Adrenal gland (tissue), 5 donors: Measurements from ENCODE around the gene FCHSD2.

Source experiments
- POLR2A ChIP-seq, 2 donors: fragments of 450-650 bp; IDR thresholded peaks; one replicate each; pipeline ENCODE4 v1.6.1; 2017; ENCODE audit warnings: antibody characterized with exemption in 2 of 2, mild to moderate bottlenecking in 2 of 2, moderate library complexity in 1 of 2
- TF ChIP-seq, protein P1 (sequence below), 6 experiments: fragments of 450-650 bp in 4 of 6; fragments of 200-600 bp in 2 of 6; sonication (generic) in 1 of 6; IDR thresholded peaks; 1 replicate in 5 of 6; 2 replicates in 1 of 6; pipeline versions ENCODE4 v1.5.1 to v1.8.0; 2016 to 2021; ENCODE audit warnings: antibody characterized with exemption in 6 of 6, mild to moderate bottlenecking in 2 of 6, moderate library complexity in 1 of 6
- donor health status: DM: no; HTN: no; CAD: no.

DNA sequence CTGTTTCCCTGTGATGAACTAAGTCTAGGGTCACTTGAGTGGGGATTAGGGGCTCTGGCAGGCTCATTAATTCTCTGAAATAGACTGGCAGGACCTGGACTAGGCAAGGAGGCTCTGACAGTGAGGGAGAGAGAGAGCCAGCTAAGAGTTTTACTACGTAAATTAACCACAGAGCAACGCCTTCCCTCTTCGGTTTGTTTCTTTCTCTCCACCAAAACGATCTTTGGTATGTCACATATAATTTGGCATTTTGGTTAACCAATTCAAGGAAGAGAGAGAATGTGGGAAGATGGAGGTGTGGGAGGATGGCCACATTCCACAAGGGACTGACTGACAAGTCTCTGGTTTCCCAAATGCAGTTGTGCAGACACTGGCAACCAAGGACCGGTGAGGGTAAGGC, 300.0 kb downstream of the FCHSD2 start:
- TF ChIP-seq, protein P1, sequence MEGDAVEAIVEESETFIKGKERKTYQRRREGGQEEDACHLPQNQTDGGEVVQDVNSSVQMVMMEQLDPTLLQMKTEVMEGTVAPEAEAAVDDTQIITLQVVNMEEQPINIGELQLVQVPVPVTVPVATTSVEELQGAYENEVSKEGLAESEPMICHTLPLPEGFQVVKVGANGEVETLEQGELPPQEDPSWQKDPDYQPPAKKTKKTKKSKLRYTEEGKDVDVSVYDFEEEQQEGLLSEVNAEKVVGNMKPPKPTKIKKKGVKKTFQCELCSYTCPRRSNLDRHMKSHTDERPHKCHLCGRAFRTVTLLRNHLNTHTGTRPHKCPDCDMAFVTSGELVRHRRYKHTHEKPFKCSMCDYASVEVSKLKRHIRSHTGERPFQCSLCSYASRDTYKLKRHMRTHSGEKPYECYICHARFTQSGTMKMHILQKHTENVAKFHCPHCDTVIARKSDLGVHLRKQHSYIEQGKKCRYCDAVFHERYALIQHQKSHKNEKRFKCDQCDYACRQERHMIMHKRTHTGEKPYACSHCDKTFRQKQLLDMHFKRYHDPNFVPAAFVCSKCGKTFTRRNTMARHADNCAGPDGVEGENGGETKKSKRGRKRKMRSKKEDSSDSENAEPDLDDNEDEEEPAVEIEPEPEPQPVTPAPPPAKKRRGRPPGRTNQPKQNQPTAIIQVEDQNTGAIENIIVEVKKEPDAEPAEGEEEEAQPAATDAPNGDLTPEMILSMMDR (IDR thresholded peaks at IDR 0.05): no peak
- no peak for TF ChIP-seq POLR2A (IDR thresholded peaks at IDR 0.05)
